ENCODE results near the gene STEEP1.

STEEP1 gene

GRCh38 chrX:119529345-119530276 lies 35.6 kb downstream of the STEEP1 start:
- TF ChIP-seq, protein P1, sequence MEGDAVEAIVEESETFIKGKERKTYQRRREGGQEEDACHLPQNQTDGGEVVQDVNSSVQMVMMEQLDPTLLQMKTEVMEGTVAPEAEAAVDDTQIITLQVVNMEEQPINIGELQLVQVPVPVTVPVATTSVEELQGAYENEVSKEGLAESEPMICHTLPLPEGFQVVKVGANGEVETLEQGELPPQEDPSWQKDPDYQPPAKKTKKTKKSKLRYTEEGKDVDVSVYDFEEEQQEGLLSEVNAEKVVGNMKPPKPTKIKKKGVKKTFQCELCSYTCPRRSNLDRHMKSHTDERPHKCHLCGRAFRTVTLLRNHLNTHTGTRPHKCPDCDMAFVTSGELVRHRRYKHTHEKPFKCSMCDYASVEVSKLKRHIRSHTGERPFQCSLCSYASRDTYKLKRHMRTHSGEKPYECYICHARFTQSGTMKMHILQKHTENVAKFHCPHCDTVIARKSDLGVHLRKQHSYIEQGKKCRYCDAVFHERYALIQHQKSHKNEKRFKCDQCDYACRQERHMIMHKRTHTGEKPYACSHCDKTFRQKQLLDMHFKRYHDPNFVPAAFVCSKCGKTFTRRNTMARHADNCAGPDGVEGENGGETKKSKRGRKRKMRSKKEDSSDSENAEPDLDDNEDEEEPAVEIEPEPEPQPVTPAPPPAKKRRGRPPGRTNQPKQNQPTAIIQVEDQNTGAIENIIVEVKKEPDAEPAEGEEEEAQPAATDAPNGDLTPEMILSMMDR (IDR thresholded peaks at IDR 0.05; ENCODE audit: low read depth, low read length), result no peak
- no peak overlapping the region for H3K4me3 ChIP-seq (replicated peaks in 1 of 2; ENCODE audit: low read depth in 2 of 2, low read length in 2 of 2)
- DNase-seq (ENCODE audit: low read depth in 2 of 2), result no peak

- H3K4me3 ChIP-seq (replicated peaks in 1 of 2; ENCODE audit: low read depth in 2 of 2, low read length in 2 of 2), result no peak overlapping the region
- TF ChIP-seq, protein P1 (IDR thresholded peaks at IDR 0.05; ENCODE audit: low read depth, low read length), result no peak
- no peak for DNase-seq (ENCODE audit: low read depth in 2 of 2)
Measured at GRCh38 chrX:119523664-119524184, 41.5 kb downstream of the STEEP1 start.

- TF ChIP-seq, protein P1 (IDR thresholded peaks at IDR 0.05; ENCODE audit: low read depth, low read length), result no peak
Measured at GRCh38 chrX:119521246-119521645, 44.0 kb downstream of the STEEP1 start.

DNA sequence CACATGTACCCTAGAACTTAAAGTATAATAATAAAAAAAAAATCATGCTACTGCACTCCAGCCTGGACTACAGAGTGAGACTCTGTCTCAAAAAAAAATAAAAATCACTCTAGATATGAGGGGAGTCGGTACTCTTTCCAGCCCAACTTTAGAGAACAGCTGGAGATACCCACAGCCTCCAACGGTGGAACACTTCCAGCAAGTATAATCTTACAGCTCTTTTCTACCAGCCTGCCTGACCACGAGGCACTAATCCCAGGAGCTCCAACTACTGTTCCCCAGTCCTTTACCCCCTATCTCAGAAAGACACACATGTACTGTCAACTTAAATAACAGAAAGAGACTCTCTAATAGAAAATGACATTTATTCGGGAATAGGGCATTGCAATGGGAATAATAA lies 46.8 kb downstream of the STEEP1 start:
- TF ChIP-seq, protein P1 (IDR thresholded peaks at IDR 0.05; ENCODE audit: low read depth, low read length), result no peak
- H3K4me3 ChIP-seq (replicated peaks in 1 of 2; ENCODE audit: low read depth in 2 of 2, low read length in 2 of 2), result no peak overlapping the region
- DNase-seq (ENCODE audit: low read depth in 2 of 2), result no peak

More at GRCh38 chrX:119521246-119521645, 44.0 kb downstream of the STEEP1 start:
- DNase-seq (ENCODE audit: low read depth in 2 of 2), result no peak
- no peak overlapping the region for H3K4me3 ChIP-seq (replicated peaks in 1 of 2; ENCODE audit: low read depth in 2 of 2, low read length in 2 of 2)

GRCh38 chrX:119516157-119516702 lies 49.0 kb downstream of the STEEP1 start:
- DNase-seq (ENCODE audit: low read depth in 2 of 2), result peak; percentile 77 to 80
- TF ChIP-seq, protein P1 (IDR thresholded peaks at IDR 0.05; ENCODE audit: low read depth, low read length), result peak; percentile 78
- no peak overlapping the region for H3K4me3 ChIP-seq (replicated peaks in 1 of 2; ENCODE audit: low read depth in 2 of 2, low read length in 2 of 2)

DNA sequence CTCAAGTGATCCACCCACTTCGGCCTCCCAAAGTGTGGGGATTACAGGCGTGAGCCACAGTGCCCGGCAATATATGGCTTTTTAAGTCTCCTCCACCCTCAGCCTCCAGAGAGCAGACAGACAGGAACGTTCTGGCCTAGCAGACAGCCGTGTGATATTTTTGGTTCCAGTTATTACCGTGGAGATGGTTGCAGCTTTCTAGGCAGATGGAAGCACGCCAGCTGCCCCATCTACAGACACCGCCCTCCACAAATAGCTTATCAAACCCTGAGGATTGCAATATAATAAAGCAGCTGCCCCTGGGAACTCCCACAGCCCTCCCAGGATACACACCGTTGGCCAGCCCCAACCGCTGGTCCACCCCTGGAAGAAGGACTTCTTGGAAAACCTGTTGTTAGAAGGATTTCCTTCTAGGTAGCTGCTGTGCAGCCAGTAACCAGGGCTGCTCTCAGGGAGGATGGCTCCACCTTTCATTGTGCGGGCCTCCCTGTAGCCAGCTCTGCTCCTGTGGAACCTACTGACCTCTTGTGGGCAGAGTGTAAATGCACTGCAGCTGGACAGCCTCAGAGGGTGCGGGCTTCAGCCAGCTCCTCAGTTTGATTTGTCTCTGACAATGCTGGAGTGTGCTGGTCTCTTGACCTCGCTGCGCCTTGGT lies 52.9 kb downstream of the STEEP1 start:
- TF ChIP-seq, protein P1 (IDR thresholded peaks at IDR 0.05; ENCODE audit: low read depth, low read length), result peak; percentile 80
- peak; percentile 79 to 81 for DNase-seq (ENCODE audit: low read depth in 2 of 2)
- no peak overlapping the region for H3K4me3 ChIP-seq (replicated peaks in 1 of 2; ENCODE audit: low read depth in 2 of 2, low read length in 2 of 2)

Measured in cardiac fibroblast (primary cell).